ENCODE measurements around the gene SOWAHA.
"Not testable (repeated sequence)": the region's sequence is repeated elsewhere in the genome, so short reads cannot be mapped to it uniquely, and the experiment has no call there.

SOWAHA gene

GRCh38 chr5:132790201-132790865 is 22.8 kb upstream of the SOWAHA start:
- no peak for TF ChIP-seq CTCF (IDR thresholded peaks at IDR 0.05; ENCODE audit: low read length, missing control alignments)
- DNase-seq (ENCODE audit: low read depth) = no peak
- H3K4me3 ChIP-seq (replicated peaks; ENCODE audit: low read depth, low read length) = no peak overlapping the region

- no peak overlapping the region for H3K4me3 ChIP-seq (replicated peaks; ENCODE audit: low read depth, low read length)
- no peak for DNase-seq (ENCODE audit: low read depth)
- no peak for TF ChIP-seq CTCF (IDR thresholded peaks at IDR 0.05; ENCODE audit: low read length, missing control alignments)
Measured at GRCh38 chr5:132791026-132791425, 22.1 kb upstream of the SOWAHA start.

- no peak for TF ChIP-seq CTCF (IDR thresholded peaks at IDR 0.05; ENCODE audit: low read length, missing control alignments)
- DNase-seq (ENCODE audit: low read depth) = no peak
- H3K4me3 ChIP-seq (replicated peaks; ENCODE audit: low read depth, low read length) = no peak overlapping the region
Measured at GRCh38 chr5:132797651-132798050, 15.5 kb upstream of the SOWAHA start.

- TF ChIP-seq CTCF (IDR thresholded peaks at IDR 0.05; ENCODE audit: low read length, missing control alignments) = no peak
- no peak for DNase-seq (ENCODE audit: low read depth)
- H3K4me3 ChIP-seq (replicated peaks; ENCODE audit: low read depth, low read length) = no peak overlapping the region
Measured at GRCh38 chr5:132799392-132799791, 13.7 kb upstream of the SOWAHA start.

- no peak for DNase-seq (ENCODE audit: low read depth)
- H3K4me3 ChIP-seq (replicated peaks; ENCODE audit: low read depth, low read length) = no peak overlapping the region
- TF ChIP-seq CTCF (IDR thresholded peaks at IDR 0.05; ENCODE audit: low read length, missing control alignments) = no peak
Measured at GRCh38 chr5:132800545-132800944, 12.6 kb upstream of the SOWAHA start.

GRCh38 chr5:132802044-132802684 is 10.9 kb upstream of the SOWAHA start:
- H3K4me3 ChIP-seq (replicated peaks; ENCODE audit: low read depth, low read length) = no peak overlapping the region
- peak; percentile 15 for TF ChIP-seq CTCF (IDR thresholded peaks at IDR 0.05; ENCODE audit: low read length, missing control alignments)
- DNase-seq (ENCODE audit: low read depth) = no peak

GRCh38 chr5:132802685-132803066 is 10.4 kb upstream of the SOWAHA start:
- DNase-seq (ENCODE audit: low read depth); H3K4me3 ChIP-seq (replicated peaks; ENCODE audit: low read depth, low read length): not testable (repeated sequence)

- not testable (repeated sequence) for H3K4me3 ChIP-seq (replicated peaks; ENCODE audit: low read depth, low read length); DNase-seq (ENCODE audit: low read depth)
Measured at GRCh38 chr5:132804219-132804618, 8.9 kb upstream of the SOWAHA start.

GRCh38 chr5:132805872-132806271 is 7.2 kb upstream of the SOWAHA start:
- not testable (repeated sequence) for H3K4me3 ChIP-seq (replicated peaks; ENCODE audit: low read depth, low read length); DNase-seq (ENCODE audit: low read depth)

- DNase-seq (ENCODE audit: low read depth); H3K4me3 ChIP-seq (replicated peaks; ENCODE audit: low read depth, low read length): not testable (repeated sequence)
Measured at GRCh38 chr5:132806804-132807162, 6.3 kb upstream of the SOWAHA start.
